CD14-positive monocyte (primary cell): ENCODE results near the gene ERC1. TPM values are rescaled to one million over a fixed set of nuclear protein-coding genes. Genes with fewer than 3 reads are reported as not detected.

Source experiments
- DNase-seq, 3 donors: peaks; one replicate each; pipeline ENCODE4 v3.0.0-alpha.2; 2011 to 2022
- H2AFZ ChIP-seq: 2 replicates; pipeline ENCODE4 v1.6.0; 2012; ENCODE audit warnings: mild to moderate bottlenecking, low read depth, low read length, inconsistent platforms; ENCODE audit not compliant: insufficient read depth, poor library complexity, severe bottlenecking
- H3K27ac ChIP-seq, 2 donors: 1 replicate in 1 of 2; 2 replicates in 1 of 2; pipeline ENCODE4 v1.5.1; 2012 to 2013; ENCODE audit warnings: low read length in 2 of 2, control low read depth in 1 of 2, inconsistent platforms in 1 of 2, low read depth in 1 of 2, mild to moderate bottlenecking in 1 of 2
- H3K27me3 ChIP-seq, 2 donors: one replicate each; pipeline versions ENCODE4 v1.6.0 to v1.6.1; 2011 to 2013; ENCODE audit warnings: low read length in 2 of 2; ENCODE audit not compliant: control insufficient read depth in 2 of 2, insufficient read depth in 2 of 2
- H3K36me3 ChIP-seq, 2 donors: replicated peaks in 1 of 2; 1 replicate in 1 of 2; 2 replicates in 1 of 2; pipeline versions ENCODE4 v1.5.1 to v1.6.1; 2012 to 2013; ENCODE audit warnings: low read length in 2 of 2, control low read depth in 1 of 2, inconsistent platforms in 1 of 2, mild to moderate bottlenecking in 1 of 2; ENCODE audit not compliant: insufficient read depth in 2 of 2, control insufficient read depth in 1 of 2
- H3K4me1 ChIP-seq, 2 donors: 1 replicate in 1 of 2; 2 replicates in 1 of 2; pipeline versions ENCODE4 v1.5.1 to v1.6.1; 2012 to 2013; ENCODE audit warnings: low read length in 2 of 2, control low read depth in 1 of 2, inconsistent platforms in 1 of 2, mild to moderate bottlenecking in 1 of 2, moderate library complexity in 1 of 2; ENCODE audit not compliant: insufficient read depth in 2 of 2, control insufficient read depth in 1 of 2
- H3K4me2 ChIP-seq: replicated peaks from 2 replicates; pipeline ENCODE3; 2012; ENCODE audit warnings: low read length, moderate library complexity, mild to moderate bottlenecking; ENCODE audit not compliant: poor library complexity, severe bottlenecking; ENCODE audit errors: extremely low read depth
- H3K4me3 ChIP-seq, 3 experiments: fragments of 200-600 bp in 1 of 3; sonication (generic) in 1 of 3; replicated peaks in 1 of 3; 1 replicate in 2 of 3; 2 replicates in 1 of 3; pipeline ENCODE4 v1.5.1; 2011 to 2013; ENCODE audit warnings: low read length in 3 of 3, mild to moderate bottlenecking in 3 of 3, control low read depth in 2 of 3, low read depth in 2 of 3, inconsistent platforms in 1 of 3, moderate library complexity in 1 of 3
- H3K79me2 ChIP-seq: 2 replicates; pipeline ENCODE4 v1.6.0; 2012; ENCODE audit warnings: mild to moderate bottlenecking, control low read depth, inconsistent platforms, low read length, moderate library complexity; ENCODE audit not compliant: insufficient read depth
- H3K9ac ChIP-seq: 2 replicates; pipeline ENCODE4 v1.6.0; 2017; ENCODE audit warnings: low read length, mild to moderate bottlenecking; ENCODE audit not compliant: insufficient read depth, poor library complexity, severe bottlenecking
- H3K9me3 ChIP-seq, 2 donors: replicated peaks in 1 of 2; 1 replicate in 1 of 2; 2 replicates in 1 of 2; pipeline versions ENCODE4 v1.5.1 to v1.6.1; 2012 to 2013; ENCODE audit warnings: low read length in 2 of 2, control low read depth in 1 of 2; ENCODE audit not compliant: control insufficient read depth in 1 of 2, insufficient read depth in 1 of 2
- H4K20me1 ChIP-seq: 2 replicates; pipeline ENCODE4 v1.6.0; 2012; ENCODE audit warnings: mild to moderate bottlenecking, low read length, control low read depth, moderate library complexity; ENCODE audit not compliant: insufficient read depth
- H3K27ac Mint-ChIP-seq, 7 donors: one replicate each; pipeline ENCODE4 v1.8.0; 2020; ENCODE audit warnings: mild to moderate bottlenecking in 7 of 7, mixed read lengths in 7 of 7, moderate library complexity in 6 of 7, inconsistent platforms in 2 of 7
- H3K27me3 Mint-ChIP-seq, 3 donors: one replicate each; pipeline ENCODE4 v1.8.0; 2021 to 2022; ENCODE audit warnings: low read depth in 3 of 3, mild to moderate bottlenecking in 3 of 3, mixed read lengths in 3 of 3, moderate library complexity in 3 of 3, inconsistent platforms in 1 of 3
- H3K36me3 Mint-ChIP-seq, 2 donors: one replicate each; pipeline ENCODE4 v1.8.0; 2020; ENCODE audit warnings: mixed read lengths in 2 of 2, inconsistent platforms in 1 of 2, mild to moderate bottlenecking in 1 of 2
- H3K4me1 Mint-ChIP-seq: one replicate; pipeline ENCODE4 v1.8.0; 2020; ENCODE audit warnings: mild to moderate bottlenecking, mixed read lengths
- H3K4me3 Mint-ChIP-seq, 2 donors: one replicate each; pipeline ENCODE4 v1.8.0; 2020; ENCODE audit warnings: mild to moderate bottlenecking in 2 of 2, mixed read lengths in 2 of 2, moderate library complexity in 1 of 2
- H3K9me3 Mint-ChIP-seq, 7 donors: one replicate each; pipeline ENCODE4 v1.8.0; 2020 to 2022; ENCODE audit warnings: mixed read lengths in 7 of 7, mild to moderate bottlenecking in 6 of 7, moderate library complexity in 6 of 7, inconsistent platforms in 2 of 7
- WGBS: methylation state at CpG from one replicate; pipeline ENCODE4 v1.1.5; 2013; ENCODE audit warnings: missing lambda C conversion rate; ENCODE audit not compliant: insufficient coverage; 5-methylcytosine and 5-hydroxymethylcytosine counted together
- intact Hi-C, 2 donors: fragments of 100-400 bp; cut with micrococcal nuclease; formaldehyde crosslinking; loops; one replicate each; pipeline versions ENCODE4 v1.15.0 to v1.15.1; 2023
- polyA plus RNA-seq, 3 donors: library from polyadenylated mRNA; depleted of rRNA in 1 of 3; unstranded in 2 of 3; stranded (reverse) in 1 of 3; fragments of 300-500 nt in 2 of 3; fragments of >200 nt in 1 of 3; fragmentation: Illumina TruSeq in 2 of 3; gene quantifications; 1 replicate in 2 of 3; 2 replicates in 1 of 3; pipeline ENCODE4 v1.2.3, GENCODE V29; 2012 to 2021
- TF ChIP-seq, protein P1 (sequence below): fragments of 200-600 bp; IDR thresholded peaks from one replicate; pipeline ENCODE4 v1.8.0; 2022; ENCODE audit warnings: antibody characterized with exemption, mild to moderate bottlenecking

ERC1 gene
- polyA plus RNA-seq, 3 donors: 4.0 to 14.3 (median 5.1) TPM

DNA sequence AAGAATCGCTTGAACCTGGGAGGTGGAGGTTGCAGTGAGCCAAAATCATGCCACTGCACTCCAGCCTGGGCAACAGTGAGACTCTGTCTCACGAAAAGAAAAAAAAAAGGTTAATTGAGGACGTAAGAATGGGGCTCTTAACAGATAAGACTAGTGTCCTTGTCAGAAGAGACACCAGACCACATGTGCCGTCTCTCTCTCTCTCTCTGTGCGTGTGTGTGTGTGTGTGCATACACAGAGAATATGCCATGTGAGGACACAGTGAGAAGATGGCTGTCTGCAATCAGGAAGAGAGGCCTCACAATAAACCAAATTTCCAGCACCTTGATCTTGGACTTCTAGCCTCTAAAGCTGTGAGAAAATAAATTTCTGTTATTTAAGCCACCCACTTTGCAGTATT, 11.7 kb upstream of the ERC1 start:
- TF ChIP-seq, protein P1, sequence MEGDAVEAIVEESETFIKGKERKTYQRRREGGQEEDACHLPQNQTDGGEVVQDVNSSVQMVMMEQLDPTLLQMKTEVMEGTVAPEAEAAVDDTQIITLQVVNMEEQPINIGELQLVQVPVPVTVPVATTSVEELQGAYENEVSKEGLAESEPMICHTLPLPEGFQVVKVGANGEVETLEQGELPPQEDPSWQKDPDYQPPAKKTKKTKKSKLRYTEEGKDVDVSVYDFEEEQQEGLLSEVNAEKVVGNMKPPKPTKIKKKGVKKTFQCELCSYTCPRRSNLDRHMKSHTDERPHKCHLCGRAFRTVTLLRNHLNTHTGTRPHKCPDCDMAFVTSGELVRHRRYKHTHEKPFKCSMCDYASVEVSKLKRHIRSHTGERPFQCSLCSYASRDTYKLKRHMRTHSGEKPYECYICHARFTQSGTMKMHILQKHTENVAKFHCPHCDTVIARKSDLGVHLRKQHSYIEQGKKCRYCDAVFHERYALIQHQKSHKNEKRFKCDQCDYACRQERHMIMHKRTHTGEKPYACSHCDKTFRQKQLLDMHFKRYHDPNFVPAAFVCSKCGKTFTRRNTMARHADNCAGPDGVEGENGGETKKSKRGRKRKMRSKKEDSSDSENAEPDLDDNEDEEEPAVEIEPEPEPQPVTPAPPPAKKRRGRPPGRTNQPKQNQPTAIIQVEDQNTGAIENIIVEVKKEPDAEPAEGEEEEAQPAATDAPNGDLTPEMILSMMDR: no peak
- no peaks in the 10 kb centered on the region for H3K27me3 ChIP-seq
- H3K27me3 Mint-ChIP-seq: peaks cover 0 to 1% (median 0%) of the 10 kb centered on the region in 3 donors
- H3K9me3 ChIP-seq: no peaks in the 10 kb centered on the region
- no peaks in the 10 kb centered on the region for H3K36me3 ChIP-seq
- no peak overlapping the region for H3K9ac ChIP-seq
- intact Hi-C loops: no loop called here
- H3K4me1 Mint-ChIP-seq: peaks cover 9% of the 10 kb centered on the region
- no peaks in the 10 kb centered on the region for H4K20me1 ChIP-seq
- no peak overlapping the region for H3K27ac ChIP-seq
- H3K27ac Mint-ChIP-seq: no peak overlapping the region
- no peaks in the 10 kb centered on the region for H3K36me3 Mint-ChIP-seq
- no peak overlapping the region for H3K4me2 ChIP-seq
- H3K4me3 Mint-ChIP-seq: no peak overlapping the region
- no peaks in the 10 kb centered on the region for H3K79me2 ChIP-seq
- no peak for DNase-seq
- no peak overlapping the region for H2AFZ ChIP-seq
- H3K4me3 ChIP-seq: no peak overlapping the region
- H3K9me3 Mint-ChIP-seq: peaks cover 0 to 7% (median 0%) of the 10 kb centered on the region in 7 donors
- no CpG with 5 or more reads among the region's 5 CpGs for WGBS
- H3K4me1 ChIP-seq: peaks cover 4 to 5% of the 10 kb centered on the region in 2 donors

DNA sequence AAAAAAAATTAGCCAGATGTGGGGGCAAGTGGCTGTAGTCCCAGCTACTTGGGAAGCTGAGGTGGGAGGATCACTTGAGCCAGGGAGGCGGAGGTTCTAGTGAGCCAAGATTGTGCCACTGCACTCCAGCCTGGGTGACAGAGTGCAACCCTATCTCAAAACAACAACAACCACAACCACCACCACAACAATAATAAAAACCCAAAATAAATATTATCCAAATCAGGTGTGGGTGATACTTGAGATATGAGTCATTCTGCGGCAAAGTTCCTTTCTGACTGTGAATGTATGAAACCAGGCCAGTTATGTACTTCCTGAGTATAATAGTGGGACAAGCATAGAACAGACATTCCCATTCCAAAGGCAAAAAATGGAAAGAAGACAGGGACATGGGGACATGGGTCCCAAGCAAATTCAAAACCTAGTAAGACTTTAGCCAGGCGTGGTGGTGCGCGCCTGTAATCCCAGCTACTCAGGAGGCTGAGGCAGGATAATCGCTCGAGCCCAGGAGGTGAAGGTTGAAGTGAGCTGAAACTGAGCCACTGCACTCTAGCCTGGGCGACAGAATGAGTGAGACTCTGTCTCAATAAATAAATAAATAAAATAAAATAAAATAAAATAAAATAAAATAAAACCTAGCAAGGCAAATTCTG, 9.7 kb upstream of the ERC1 start:
- H3K9me3 Mint-ChIP-seq: peaks cover 0 to 7% (median 0%) of the 10 kb centered on the region in 7 donors

More for the DNA sequence above, 9.7 kb upstream of the ERC1 start:
- intact Hi-C loops: no loop called here
- Histone ChIP-seq H3K36me3 (no peaks in the 10 kb centered on the region), H3K79me2 (no peaks in the 10 kb centered on the region), H3K4me2 (no peak overlapping the region), H3K9me3 (no peaks in the 10 kb centered on the region), H3K9ac (no peak overlapping the region), H4K20me1 (no peaks in the 10 kb centered on the region), H2AFZ (no peak overlapping the region), H3K4me1 (peaks cover 4 to 5% of the 10 kb centered on the region in 2 donors), H3K4me3 (no peak overlapping the region), H3K27ac (no peak overlapping the region), H3K27me3 (no peaks in the 10 kb centered on the region)
- H3K4me1 Mint-ChIP-seq: peaks cover 9% of the 10 kb centered on the region
- TF ChIP-seq, protein P1: no peak
- DNase-seq: no peak
- H3K27me3 Mint-ChIP-seq: peaks cover 0 to 3% (median 0%) of the 10 kb centered on the region in 3 donors
- H3K36me3 Mint-ChIP-seq: peaks cover 0 to under 1% of the 10 kb centered on the region in 2 donors
- no peak overlapping the region for H3K27ac Mint-ChIP-seq
- WGBS: no CpG with 5 or more reads among the region's 8 CpGs
- H3K4me3 Mint-ChIP-seq: no peak overlapping the region
